ENCODE results near the gene PDLIM4. TPM values are rescaled to one million over a fixed set of nuclear protein-coding genes. Genes with fewer than 3 reads are reported as not detected.
A peak's percentile ranks its signal among the peaks of the same experiment; 100 is the strongest.

PDLIM4 gene
- total RNA-seq, 1 experiment from 2014 or later = 47.2 TPM

- peak; percentile 82 to 87 for DNase-seq
- peak overlapping the region; percentile 79 for H3K27ac ChIP-seq
- TF ChIP-seq CTCF (conservative IDR thresholded peaks at IDR 0.05) (no peak), EZH2 (IDR thresholded peaks at IDR 0.05; ENCODE audit: low read depth) (no peak)
- peaks cover 22% of the 10 kb centered on the region for H3F3A ChIP-seq (ENCODE audit: insufficient read depth, low read depth)
- no TSS peak for BruUV-seq (replicated peaks)
- H3K9me3 ChIP-seq (ENCODE audit: insufficient read depth, low read depth) = no peaks in the 10 kb centered on the region
- peaks cover 35% of the 10 kb centered on the region for H3K4me1 ChIP-seq (replicated peaks; ENCODE audit: insufficient read depth)
- H3K27me3 ChIP-seq (ENCODE audit: insufficient read depth, low read depth) = no peaks in the 10 kb centered on the region
- no peaks in the 10 kb centered on the region for H3K9me2 ChIP-seq (ENCODE audit: insufficient read depth)
- H3K4me2 ChIP-seq = peak overlapping the region; percentile 100
- peak overlapping the region; percentile 63 for H3K4me3 ChIP-seq
- H4K20me1 ChIP-seq (ENCODE audit: insufficient read depth) = no peaks in the 10 kb centered on the region
- CTCF ChIA-PET = interaction anchor here (1.4 kb wide), 1 partner anchor 57 kb away, joined by 18 read pairs; no protein-coding TSS in a partner anchor
- H3K36me3 ChIP-seq (ENCODE audit: low read depth) = no peaks in the 10 kb centered on the region
- H2AFZ ChIP-seq = peak overlapping the region; percentile 95
- H3K79me2 ChIP-seq (ENCODE audit: low read depth) = peaks cover 19% of the 10 kb centered on the region; the same call in 1 of the 2 replicates
- POLR2A ChIA-PET (ENCODE audit: unreplicated experiment) = interaction anchor here (0.6 to 1.2 kb wide), 2 partner anchors 21 to 70 kb away, joined by 9 to 14 read pairs; no protein-coding TSS in a partner anchor
- intact Hi-C loops (cut with micrococcal nuclease; ENCODE audit: unreplicated experiment) = loop anchor here (2.0 to 10.0 kb wide), 3 partner anchors 70 to 230 kb away; partner anchors contain the start of genes IL3 and IRF1
These were observed 37.4 kb downstream of the PDLIM4 start for GRCh38 chr5:132294728-132295504.

GRCh38 chr5:132295505-132296411 lies 38.3 kb downstream of the PDLIM4 start:
- no peaks in the 10 kb centered on the region for H3K27me3 ChIP-seq (ENCODE audit: insufficient read depth, low read depth)
- H3K4me1 ChIP-seq (replicated peaks; ENCODE audit: insufficient read depth) = peaks cover 43% of the 10 kb centered on the region
- peaks cover 27% of the 10 kb centered on the region for H3F3A ChIP-seq (ENCODE audit: insufficient read depth, low read depth)
- ChIA-PET CTCF (interaction anchor here (0.6 to 0.7 kb wide), 2 partner anchors 57 to 241 kb away, joined by 3 to 4 read pairs; no protein-coding TSS in a partner anchor), POLR2A (ENCODE audit: unreplicated experiment) (no interaction called here)
- no peaks in the 10 kb centered on the region for H3K9me2 ChIP-seq (ENCODE audit: insufficient read depth)
- no peaks in the 10 kb centered on the region for H3K9me3 ChIP-seq (ENCODE audit: insufficient read depth, low read depth)
- intact Hi-C loops (cut with micrococcal nuclease; ENCODE audit: unreplicated experiment) = loop anchor here (2.0 to 10.0 kb wide), 3 partner anchors 69 to 231 kb away; partner anchors contain the start of genes IL3 and IRF1
- no peaks in the 10 kb centered on the region for H3K36me3 ChIP-seq (ENCODE audit: low read depth)
- no peaks in the 10 kb centered on the region for H4K20me1 ChIP-seq (ENCODE audit: insufficient read depth)
- DNase-seq = no peak
- TSS peak; percentile 34 for BruUV-seq (replicated peaks)
- H2AFZ ChIP-seq = no peak overlapping the region
- no peak for TF ChIP-seq CTCF (conservative IDR thresholded peaks at IDR 0.05)
- no peak for TF ChIP-seq EZH2 (IDR thresholded peaks at IDR 0.05; ENCODE audit: low read depth)
- peak overlapping the region; percentile 100 for H3K4me2 ChIP-seq
- peaks cover 19% of the 10 kb centered on the region; the same call in 1 of the 2 replicates for H3K79me2 ChIP-seq (ENCODE audit: low read depth)
- H3K4me3 ChIP-seq = peak overlapping the region; percentile 63; the same call in 1 of the 2 replicates
- peak overlapping the region; percentile 79 for H3K27ac ChIP-seq
